Hematopoietic multipotent progenitor cell treated with erythropoietin and hydrocortisone succinate and interleukin-3 and kit ligand, for 15 days (in vitro differentiated cells): ENCODE results near the gene NDUFA3.
"Not testable (repeated sequence)": the region's sequence is repeated elsewhere in the genome, so short reads cannot be mapped to it uniquely, and the experiment has no call there.

Experiments used
- DNase-seq: peaks from one replicate; pipeline ENCODE4 v3.0.0-alpha.2; 2015; ENCODE audit warnings: low spot score

NDUFA3 gene

GRCh38 chr19:54102421-54103169 is at the start of gene NDUFA3:
Gene NDUFA3 (plus strand): TSS chr19:54102855. CDS start chr19:54102879, 24 bp downstream.
- peak; percentile 99 for DNase-seq

- DNase-seq, result no peak
Observed at GRCh38 chr19:54062643-54063042, 40.0 kb upstream of the NDUFA3 start.

GRCh38 chr19:54063350-54064116 is 39.1 kb upstream of the NDUFA3 start, which contains the start of gene VSTM1:
Gene VSTM1 (minus strand): TSS chr19:54063897. CDS start chr19:54063777, 120 bp downstream.
- DNase-seq, result no peak

GRCh38 chr19:54069470-54069869 is 33.2 kb upstream of the NDUFA3 start:
- no peak for DNase-seq

GRCh38 chr19:54073829-54074228 is 28.8 kb upstream of the NDUFA3 start:
- DNase-seq, result no peak

GRCh38 chr19:54074851-54075250 is 27.8 kb upstream of the NDUFA3 start:
- DNase-seq, result no peak

GRCh38 chr19:54077334-54077733 is 25.3 kb upstream of the NDUFA3 start:
- no peak for DNase-seq

GRCh38 chr19:54081032-54081431 is 21.6 kb upstream of the NDUFA3 start, which contains the start of gene TARM1:
Gene TARM1 (minus strand): TSS chr19:54081365. CDS start chr19:54081340, 25 bp downstream.
- DNase-seq, result no peak

GRCh38 chr19:54084410-54084809 is 18.2 kb upstream of the NDUFA3 start:
- no peak for DNase-seq

GRCh38 chr19:54094426-54095000 is 8.1 kb upstream of the NDUFA3 start:
- DNase-seq, result no peak

- DNase-seq, result no peak
Observed at GRCh38 chr19:54095136-54095858, 7.4 kb upstream of the NDUFA3 start.

- not testable (repeated sequence) for DNase-seq
Observed at GRCh38 chr19:54095859-54096616, 6.6 kb upstream of the NDUFA3 start.

- no peak for DNase-seq
Observed at GRCh38 chr19:54096617-54097106, 6.0 kb upstream of the NDUFA3 start.

- no peak for DNase-seq
Observed at GRCh38 chr19:54099190-54099902, 3.3 kb upstream of the NDUFA3 start.

- DNase-seq, result not testable (repeated sequence)
Observed at GRCh38 chr19:54099903-54100255, 2.8 kb upstream of the NDUFA3 start.

GRCh38 chr19:54100561-54100960 is 2.1 kb upstream of the NDUFA3 start, which contains the start of gene OSCAR:
Gene OSCAR (minus strand): TSS chr19:54100803. CDS start chr19:54100792, 11 bp downstream.
- no peak for DNase-seq

GRCh38 chr19:54104998-54105715 is 2.5 kb downstream of the NDUFA3 start:
- DNase-seq, result no peak

GRCh38 chr19:54105796-54106195 is 3.1 kb downstream of the NDUFA3 start:
- DNase-seq, result no peak

GRCh38 chr19:54106716-54107115 is 4.1 kb downstream of the NDUFA3 start:
- no peak for DNase-seq
